ENCODE results near the gene SORD.
"Not testable (repeated sequence)": the region's sequence is repeated elsewhere in the genome, so short reads cannot be mapped to it uniquely, and the experiment has no call there.

Gene SORD

GRCh38 chr15:45048794-45049631, 26.0 kb downstream of the SORD start:
- H2BK12ac ChIP-seq (ENCODE audit: low read length in 2 of 2): no peak overlapping the region
- H3K14ac ChIP-seq (ENCODE audit: low read length in 2 of 2): no peak overlapping the region
- H3K18ac ChIP-seq (ENCODE audit: low read depth in 1 of 2, low read length in 2 of 2): no peak overlapping the region
- H3K4me1 ChIP-seq (ENCODE audit: control insufficient read depth, insufficient read depth, low read depth, low read length): no peaks in the 10 kb centered on the region
- no peak overlapping the region for H2AK5ac ChIP-seq (ENCODE audit: low read length, severe bottlenecking)
- peaks cover 5% of the 10 kb centered on the region for H3K79me1 ChIP-seq (replicated peaks; ENCODE audit: low read length, poor library complexity, severe bottlenecking)
- WGBS: 82% methylated on average over 7 of the region's 7 CpGs
- DNase-seq: no peak
- H2BK15ac ChIP-seq (ENCODE audit: low read depth, poor library complexity, severe bottlenecking): no peak overlapping the region
- no peak overlapping the region for H3K23ac ChIP-seq (ENCODE audit: low read length in 2 of 2)
- H3K9ac ChIP-seq (ENCODE audit: low read length): no peak overlapping the region
- H3K9me3 ChIP-seq (ENCODE audit: control insufficient read depth, low read length): peaks cover 7% of the 10 kb centered on the region
- no peak overlapping the region for H4K91ac ChIP-seq (ENCODE audit: low read length)
- H2BK5ac ChIP-seq (ENCODE audit: low read depth, low read length, poor library complexity, severe bottlenecking): no peak overlapping the region
- H3K27ac ChIP-seq (ENCODE audit: low read length, poor library complexity, severe bottlenecking): no peak overlapping the region
- H3K27me3 ChIP-seq (ENCODE audit: control insufficient read depth in 1 of 2, insufficient read depth in 1 of 2, low read length in 2 of 2): no peaks in the 10 kb centered on the region
- no peak overlapping the region for H2AFZ ChIP-seq (ENCODE audit: low read depth, low read length)
- H3K4ac ChIP-seq (ENCODE audit: low read depth in 1 of 2, low read length in 2 of 2): no peak overlapping the region
- H3K4me3 ChIP-seq (ENCODE audit: insufficient read depth in 1 of 2, low read depth in 1 of 2, low read length in 2 of 2): no peak overlapping the region
- H3K36me3 ChIP-seq (ENCODE audit: control insufficient read depth in 1 of 2, insufficient read depth in 2 of 2, low read depth in 1 of 2, low read length in 2 of 2): peaks cover 0 to 31% of the 10 kb centered on the region in 2 experiments
- H4K8ac ChIP-seq (ENCODE audit: low read length): no peak overlapping the region
- H3K4me2 ChIP-seq (ENCODE audit: low read length, poor library complexity, severe bottlenecking): no peak overlapping the region
- no peak overlapping the region for H2BK120ac ChIP-seq (ENCODE audit: low read depth, low read length)

DNA sequence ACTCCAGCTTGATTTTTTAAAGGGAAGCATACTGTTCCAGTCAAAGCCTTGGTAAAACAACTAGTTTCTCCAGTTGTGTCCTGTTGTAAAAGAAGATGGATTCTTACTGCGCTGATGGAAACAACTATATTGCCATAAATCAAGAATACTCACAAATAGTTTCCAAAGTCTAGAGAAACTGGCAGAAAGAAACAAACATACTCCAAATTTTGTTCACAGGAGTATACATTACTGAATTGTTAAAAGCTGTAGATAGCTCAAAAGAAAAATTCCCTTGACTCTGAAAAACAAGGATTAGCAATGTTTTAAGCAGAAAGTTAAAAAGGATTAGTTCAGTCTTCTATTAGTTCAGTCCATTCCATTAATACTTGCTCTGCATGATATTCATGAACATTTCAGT, 27.6 kb downstream of the SORD start:
- no peaks in the 10 kb centered on the region for H3K27me3 ChIP-seq (ENCODE audit: control insufficient read depth in 1 of 2, insufficient read depth in 1 of 2, low read length in 2 of 2)
- no peak overlapping the region for H3K4me3 ChIP-seq (ENCODE audit: insufficient read depth in 1 of 2, low read depth in 1 of 2, low read length in 2 of 2)
- no peak overlapping the region for H3K4ac ChIP-seq (ENCODE audit: low read depth in 1 of 2, low read length in 2 of 2)
- H2AK5ac ChIP-seq (ENCODE audit: low read length, severe bottlenecking): no peak overlapping the region
- H2AFZ ChIP-seq (ENCODE audit: low read depth, low read length): no peak overlapping the region
- H3K9me3 ChIP-seq (ENCODE audit: control insufficient read depth, low read length): peaks cover 7% of the 10 kb centered on the region
- H3K79me1 ChIP-seq (replicated peaks; ENCODE audit: low read length, poor library complexity, severe bottlenecking): peaks cover 5% of the 10 kb centered on the region
- H2BK120ac ChIP-seq (ENCODE audit: low read depth, low read length): no peak overlapping the region
- H2BK15ac ChIP-seq (ENCODE audit: low read depth, poor library complexity, severe bottlenecking): no peak overlapping the region
- H3K36me3 ChIP-seq (ENCODE audit: control insufficient read depth in 1 of 2, insufficient read depth in 2 of 2, low read depth in 1 of 2, low read length in 2 of 2): peaks cover 0 to 31% of the 10 kb centered on the region in 2 experiments
- no peak for DNase-seq
- no CpG with 5 or more reads among the region's 1 CpG for WGBS
- no peak overlapping the region for H3K14ac ChIP-seq (ENCODE audit: low read length in 2 of 2)
- no peak overlapping the region for H4K91ac ChIP-seq (ENCODE audit: low read length)
- no peak overlapping the region for H3K18ac ChIP-seq (ENCODE audit: low read depth in 1 of 2, low read length in 2 of 2)
- H4K8ac ChIP-seq (ENCODE audit: low read length): no peak overlapping the region
- no peak overlapping the region for H2BK5ac ChIP-seq (ENCODE audit: low read depth, low read length, poor library complexity, severe bottlenecking)
- no peaks in the 10 kb centered on the region for H3K4me1 ChIP-seq (ENCODE audit: control insufficient read depth, insufficient read depth, low read depth, low read length)
- no peak overlapping the region for H3K4me2 ChIP-seq (ENCODE audit: low read length, poor library complexity, severe bottlenecking)
- no peak overlapping the region for H3K27ac ChIP-seq (ENCODE audit: low read length, poor library complexity, severe bottlenecking)
- no peak overlapping the region for H2BK12ac ChIP-seq (ENCODE audit: low read length in 2 of 2)
- H3K9ac ChIP-seq (ENCODE audit: low read length): no peak overlapping the region
- H3K23ac ChIP-seq (ENCODE audit: low read length in 2 of 2): no peak overlapping the region

- not testable (repeated sequence) for H3K27me3 ChIP-seq (ENCODE audit: control insufficient read depth in 1 of 2, insufficient read depth in 1 of 2, low read length in 2 of 2); H3K23ac ChIP-seq (ENCODE audit: low read length in 2 of 2)
- WGBS: over 99% methylated on average over 3 of the region's 3 CpGs
These were observed 29.7 kb downstream of the SORD start for GRCh38 chr15:45052676-45053075.

GRCh38 chr15:45058690-45059675, 36.0 kb downstream of the SORD start:
- not testable (repeated sequence) for H3K27me3 ChIP-seq (ENCODE audit: control insufficient read depth in 1 of 2, insufficient read depth in 1 of 2, low read length in 2 of 2); H3K23ac ChIP-seq (ENCODE audit: low read length in 2 of 2); H3K79me1 ChIP-seq (replicated peaks; ENCODE audit: low read length, poor library complexity, severe bottlenecking); H3K9ac ChIP-seq (ENCODE audit: low read length); H3K18ac ChIP-seq (ENCODE audit: low read depth in 1 of 2, low read length in 2 of 2); H4K8ac ChIP-seq (ENCODE audit: low read length); H4K91ac ChIP-seq (ENCODE audit: low read length); H2BK15ac ChIP-seq (ENCODE audit: low read depth, poor library complexity, severe bottlenecking); H3K4me1 ChIP-seq (ENCODE audit: control insufficient read depth, insufficient read depth, low read depth, low read length); H3K4me2 ChIP-seq (ENCODE audit: low read length, poor library complexity, severe bottlenecking); DNase-seq; H2BK12ac ChIP-seq (ENCODE audit: low read length in 2 of 2); H2BK120ac ChIP-seq (ENCODE audit: low read depth, low read length); H2BK5ac ChIP-seq (ENCODE audit: low read depth, low read length, poor library complexity, severe bottlenecking); H2AK5ac ChIP-seq (ENCODE audit: low read length, severe bottlenecking); H3K4ac ChIP-seq (ENCODE audit: low read depth in 1 of 2, low read length in 2 of 2); H3K27ac ChIP-seq (ENCODE audit: low read length, poor library complexity, severe bottlenecking); H3K4me3 ChIP-seq (ENCODE audit: insufficient read depth in 1 of 2, low read depth in 1 of 2, low read length in 2 of 2); H2AFZ ChIP-seq (ENCODE audit: low read depth, low read length); H3K9me3 ChIP-seq (ENCODE audit: control insufficient read depth, low read length); H3K36me3 ChIP-seq (ENCODE audit: control insufficient read depth in 1 of 2, insufficient read depth in 2 of 2, low read depth in 1 of 2, low read length in 2 of 2); H3K14ac ChIP-seq (ENCODE audit: low read length in 2 of 2)
- 100% methylated on average over 1 of the region's 3 CpGs for WGBS

More at GRCh38 chr15:45052676-45053075, 29.7 kb downstream of the SORD start:
- H3K4me3 ChIP-seq (ENCODE audit: insufficient read depth in 1 of 2, low read depth in 1 of 2, low read length in 2 of 2); H3K18ac ChIP-seq (ENCODE audit: low read depth in 1 of 2, low read length in 2 of 2); H2BK12ac ChIP-seq (ENCODE audit: low read length in 2 of 2); H4K91ac ChIP-seq (ENCODE audit: low read length); DNase-seq; H3K27ac ChIP-seq (ENCODE audit: low read length, poor library complexity, severe bottlenecking); H2BK5ac ChIP-seq (ENCODE audit: low read depth, low read length, poor library complexity, severe bottlenecking); H2AK5ac ChIP-seq (ENCODE audit: low read length, severe bottlenecking); H3K14ac ChIP-seq (ENCODE audit: low read length in 2 of 2); H3K79me1 ChIP-seq (replicated peaks; ENCODE audit: low read length, poor library complexity, severe bottlenecking); H3K9me3 ChIP-seq (ENCODE audit: control insufficient read depth, low read length); H2BK120ac ChIP-seq (ENCODE audit: low read depth, low read length); H3K9ac ChIP-seq (ENCODE audit: low read length); H3K4me1 ChIP-seq (ENCODE audit: control insufficient read depth, insufficient read depth, low read depth, low read length); H3K4me2 ChIP-seq (ENCODE audit: low read length, poor library complexity, severe bottlenecking); H4K8ac ChIP-seq (ENCODE audit: low read length); H2BK15ac ChIP-seq (ENCODE audit: low read depth, poor library complexity, severe bottlenecking); H3K4ac ChIP-seq (ENCODE audit: low read depth in 1 of 2, low read length in 2 of 2); H2AFZ ChIP-seq (ENCODE audit: low read depth, low read length): not testable (repeated sequence)
- peaks cover 0 to 20% of the 10 kb centered on the region in 2 experiments for H3K36me3 ChIP-seq (ENCODE audit: control insufficient read depth in 1 of 2, insufficient read depth in 2 of 2, low read depth in 1 of 2, low read length in 2 of 2)
